K562 (cell line): Measurements from ENCODE around the gene BRF1. TPM values are rescaled to one million over a fixed set of nuclear protein-coding genes. Genes with fewer than 3 reads are reported as not detected.

Experiments used
- ELF4 ChIP-seq: fragments of 450-650 bp; formaldehyde crosslinking; IDR thresholded peaks from 2 replicates; pipeline ENCODE4 v1.4.0; 2022; ENCODE audit warnings: missing genetic modification characterization
- YY1 ChIP-seq, 3 experiments: IDR thresholded peaks; 2 replicates each; pipeline ENCODE4 v1.6.1; 2011; ENCODE audit warnings: low read length in 2 of 3, mild to moderate bottlenecking in 2 of 3, moderate library complexity in 2 of 3, borderline replicate concordance in 1 of 3, control low read depth in 1 of 3, low read depth in 1 of 3; ENCODE audit not compliant: insufficient read depth in 3 of 3, insufficient replicate concordance in 2 of 3, control insufficient read depth in 1 of 3, insufficient read length in 1 of 3; ENCODE audit errors: extremely low read depth in 1 of 3
- polyA plus RNA-seq, 8 experiments: library from polyadenylated mRNA; depleted of rRNA in 4 of 8; stranded (reverse) in 5 of 8; unstranded in 3 of 8; fragments of >200 nt; fragmentation: Nextera tagmentation in 2 of 8; fragmentation: Illumina TruSeq in 1 of 8; extraction: Ambion mirVana in 2 of 8; extraction: Trizol in 1 of 8; gene quantifications; 2 replicates each; pipeline versions ENCODE4 v1.2.1 to v1.2.3, GENCODE V29; 2011 to 2014; ENCODE audit warnings: inconsistent platforms in 1 of 8, missing spikeins in 1 of 8
- total RNA-seq, 7 experiments: library from RNA; depleted of rRNA in 6 of 7; stranded (reverse); fragments of >200 nt in 6 of 7; fragmentation: Illumina TruSeq in 2 of 7; extraction: Trizol in 2 of 7; gene quantifications; 2 replicates each; pipeline versions ENCODE4 v1.2.1 to v1.2.3, GENCODE V29; 2011 to 2021; ENCODE audit warnings: low replicate concordance in 1 of 7
- TF ChIP-seq, protein P1 (sequence below), 2 experiments: fragments of 450-650 bp; formaldehyde crosslinking in 1 of 2; IDR thresholded peaks; 2 replicates each; pipeline versions ENCODE4 v1.4.0 to v1.6.1; 2014 to 2020; ENCODE audit warnings: mild to moderate bottlenecking in 2 of 2, borderline replicate concordance in 1 of 2, low read depth in 1 of 2
- TF ChIP-seq, protein P2 (sequence below), 2 experiments: IDR thresholded peaks; 2 replicates each; pipeline ENCODE4 v1.6.1; 2011; ENCODE audit warnings: borderline replicate concordance in 1 of 2, control low read depth in 1 of 2, low read depth in 1 of 2, low read length in 1 of 2, mild to moderate bottlenecking in 1 of 2, mixed read lengths in 1 of 2, moderate library complexity in 1 of 2; ENCODE audit not compliant: insufficient read depth in 1 of 2, insufficient read length in 1 of 2, poor library complexity in 1 of 2, severe bottlenecking in 1 of 2; ENCODE audit errors: extremely low read depth in 1 of 2

Gene BRF1
- total and polyA plus RNA-seq, 9 of the 15 experiments (the other 6 are each of a cell fraction or from before 2014, with no cell fraction given): 0.14 to 24.6 (median 8.2) TPM

DNA sequence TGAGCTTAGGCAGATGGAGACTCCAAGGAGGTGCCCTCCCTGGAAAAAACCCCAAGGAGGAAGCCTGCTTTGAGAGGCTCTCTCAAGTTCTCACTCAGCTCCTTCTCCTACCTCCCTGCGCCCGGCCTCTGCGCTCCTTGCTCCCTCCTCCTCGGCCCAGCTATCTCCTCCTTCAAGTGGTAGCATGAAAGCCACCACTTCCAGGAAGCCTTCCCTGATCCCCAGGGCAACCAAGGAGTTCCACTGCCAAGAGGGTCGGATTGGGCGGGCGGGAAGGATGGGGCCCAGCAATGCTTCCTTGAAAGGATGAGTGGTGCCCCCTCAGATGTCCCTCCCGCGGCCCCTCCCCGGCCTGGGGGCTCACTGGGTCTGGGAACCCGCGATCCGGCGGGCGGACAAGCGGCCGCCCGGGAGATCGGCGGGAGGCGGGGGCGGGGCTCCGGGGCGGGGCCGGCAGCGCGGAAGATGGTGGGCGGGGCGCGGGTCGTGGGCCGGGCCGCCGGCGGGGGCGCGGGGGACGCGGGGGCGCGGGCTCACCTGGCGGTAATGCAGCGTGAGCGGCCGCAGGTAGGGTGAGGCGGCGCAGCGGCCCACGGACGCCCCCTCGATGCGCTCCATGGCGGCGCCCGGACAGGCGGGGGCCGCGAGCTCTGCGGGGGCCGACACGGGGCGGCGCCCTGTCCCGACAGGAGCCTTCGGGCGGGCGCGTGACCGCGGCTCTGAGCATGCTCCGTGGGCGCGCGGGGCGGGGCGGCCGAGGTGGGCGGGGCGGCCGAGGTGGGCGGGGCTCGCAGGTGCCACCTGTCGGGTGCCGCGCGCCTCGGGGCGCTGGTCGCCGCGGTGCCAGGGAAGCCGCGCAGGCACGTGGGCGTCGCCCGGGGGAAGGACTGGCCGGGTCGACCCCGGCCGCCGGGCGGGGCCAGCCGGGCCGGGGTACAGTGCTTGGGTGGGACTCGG lies 119.9 kb downstream of the BRF1 start, which contains the start of gene NUDT14 (continued):
- TF ChIP-seq, protein P1, sequence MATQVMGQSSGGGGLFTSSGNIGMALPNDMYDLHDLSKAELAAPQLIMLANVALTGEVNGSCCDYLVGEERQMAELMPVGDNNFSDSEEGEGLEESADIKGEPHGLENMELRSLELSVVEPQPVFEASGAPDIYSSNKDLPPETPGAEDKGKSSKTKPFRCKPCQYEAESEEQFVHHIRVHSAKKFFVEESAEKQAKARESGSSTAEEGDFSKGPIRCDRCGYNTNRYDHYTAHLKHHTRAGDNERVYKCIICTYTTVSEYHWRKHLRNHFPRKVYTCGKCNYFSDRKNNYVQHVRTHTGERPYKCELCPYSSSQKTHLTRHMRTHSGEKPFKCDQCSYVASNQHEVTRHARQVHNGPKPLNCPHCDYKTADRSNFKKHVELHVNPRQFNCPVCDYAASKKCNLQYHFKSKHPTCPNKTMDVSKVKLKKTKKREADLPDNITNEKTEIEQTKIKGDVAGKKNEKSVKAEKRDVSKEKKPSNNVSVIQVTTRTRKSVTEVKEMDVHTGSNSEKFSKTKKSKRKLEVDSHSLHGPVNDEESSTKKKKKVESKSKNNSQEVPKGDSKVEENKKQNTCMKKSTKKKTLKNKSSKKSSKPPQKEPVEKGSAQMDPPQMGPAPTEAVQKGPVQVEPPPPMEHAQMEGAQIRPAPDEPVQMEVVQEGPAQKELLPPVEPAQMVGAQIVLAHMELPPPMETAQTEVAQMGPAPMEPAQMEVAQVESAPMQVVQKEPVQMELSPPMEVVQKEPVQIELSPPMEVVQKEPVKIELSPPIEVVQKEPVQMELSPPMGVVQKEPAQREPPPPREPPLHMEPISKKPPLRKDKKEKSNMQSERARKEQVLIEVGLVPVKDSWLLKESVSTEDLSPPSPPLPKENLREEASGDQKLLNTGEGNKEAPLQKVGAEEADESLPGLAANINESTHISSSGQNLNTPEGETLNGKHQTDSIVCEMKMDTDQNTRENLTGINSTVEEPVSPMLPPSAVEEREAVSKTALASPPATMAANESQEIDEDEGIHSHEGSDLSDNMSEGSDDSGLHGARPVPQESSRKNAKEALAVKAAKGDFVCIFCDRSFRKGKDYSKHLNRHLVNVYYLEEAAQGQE (IDR thresholded peaks at IDR 0.05; ENCODE audit: borderline replicate concordance): no peak
- TF ChIP-seq, protein P1 (CRISPR knock-in tag; IDR thresholded peaks at IDR 0.05; ENCODE audit: low read depth): no peak
- no peak for TF ChIP-seq ELF4 (CRISPR knock-in tag)
- TF ChIP-seq, protein P2, sequence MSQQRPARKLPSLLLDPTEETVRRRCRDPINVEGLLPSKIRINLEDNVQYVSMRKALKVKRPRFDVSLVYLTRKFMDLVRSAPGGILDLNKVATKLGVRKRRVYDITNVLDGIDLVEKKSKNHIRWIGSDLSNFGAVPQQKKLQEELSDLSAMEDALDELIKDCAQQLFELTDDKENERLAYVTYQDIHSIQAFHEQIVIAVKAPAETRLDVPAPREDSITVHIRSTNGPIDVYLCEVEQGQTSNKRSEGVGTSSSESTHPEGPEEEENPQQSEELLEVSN (IDR thresholded peaks at IDR 0.05; ENCODE audit: borderline replicate concordance in 1 of 2, extremely low read depth in 1 of 2, insufficient read depth in 1 of 2, insufficient read length in 1 of 2, low read depth in 1 of 2, low read length in 1 of 2, poor library complexity in 1 of 2, severe bottlenecking in 1 of 2): peak in 1 of 2 experiments; percentile 58
- TF ChIP-seq YY1 (IDR thresholded peaks at IDR 0.05; ENCODE audit: borderline replicate concordance in 1 of 3, control insufficient read depth in 1 of 3, extremely low read depth in 1 of 3, insufficient read depth in 3 of 3, insufficient read length in 1 of 3, insufficient replicate concordance in 2 of 3, low read depth in 1 of 3, low read length in 2 of 3): peak in 2 of 3 experiments; percentile 52 to 69
